ENCODE data around the gene CD58.
"Not testable (repeated sequence)": the region's sequence is repeated elsewhere in the genome, so short reads cannot be mapped to it uniquely, and the experiment has no call there.

The CD58 gene

DNA sequence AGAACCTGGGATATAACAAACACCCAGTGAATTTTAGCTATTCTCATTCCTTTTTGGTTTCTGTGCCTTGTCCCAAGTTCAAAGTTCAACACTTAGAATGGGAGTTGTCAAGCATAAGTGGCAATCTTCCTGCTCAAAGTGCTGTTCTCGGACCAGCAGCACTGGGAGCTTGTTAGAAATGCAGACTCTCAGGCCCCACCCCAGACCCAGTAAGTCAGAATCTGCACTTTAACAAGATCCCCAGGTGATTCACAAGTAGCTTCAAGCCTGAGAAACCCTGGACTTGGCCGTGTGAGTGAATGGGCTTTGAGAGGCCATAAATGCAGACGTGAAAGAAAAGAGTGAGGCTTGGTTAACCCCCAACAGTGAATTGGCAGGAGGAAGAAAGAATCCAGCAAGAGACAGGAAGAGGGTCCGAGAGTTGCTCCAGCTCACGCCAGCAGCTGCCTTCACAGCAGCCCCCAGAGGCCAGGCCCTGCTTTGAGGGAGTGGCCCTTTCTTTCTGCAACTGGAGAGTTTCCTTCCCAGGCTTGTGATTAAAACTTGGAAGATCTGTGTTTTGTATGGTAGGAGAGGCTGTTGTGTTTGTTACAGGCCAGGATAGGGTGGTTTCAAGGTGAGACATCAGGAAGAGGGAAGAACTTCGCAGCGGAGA lies 21.3 kb upstream of the CD58 start:
- not testable (repeated sequence) for DNase-seq (ENCODE audit: low read depth)

GRCh38 chr1:116591006-116591950 lies 20.5 kb upstream of the CD58 start:
- not testable (repeated sequence) for DNase-seq (ENCODE audit: low read depth)

DNA sequence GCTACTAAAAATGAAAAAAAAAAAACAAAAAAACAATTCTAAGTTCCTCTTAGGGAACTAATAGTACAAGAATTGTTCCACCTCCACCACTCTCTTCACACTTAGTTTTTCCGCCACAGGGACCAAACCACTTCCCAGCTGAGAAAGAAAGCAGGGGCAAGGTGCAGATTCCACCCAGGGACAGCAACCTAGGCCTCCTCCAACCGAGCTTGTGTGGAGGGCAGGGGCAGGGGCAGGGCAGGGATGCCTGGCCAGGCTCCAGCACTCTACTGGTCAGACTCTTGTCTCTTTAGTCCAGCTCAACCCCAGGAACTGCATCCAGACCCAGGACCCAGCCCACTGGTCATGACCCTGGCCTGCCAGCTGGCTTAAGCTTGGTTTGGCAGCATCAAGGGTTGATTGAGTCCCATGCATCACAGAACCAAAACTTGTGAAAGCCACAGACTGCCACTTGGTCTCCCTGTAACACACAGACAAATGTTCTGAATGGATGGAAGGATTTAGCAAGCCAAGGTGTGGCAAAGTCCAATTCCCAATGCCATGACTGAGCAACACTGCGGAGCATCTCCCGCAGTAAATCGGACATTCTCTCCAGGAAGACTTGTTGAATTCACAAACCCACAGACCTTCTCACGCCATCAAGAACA lies 19.7 kb upstream of the CD58 start:
- DNase-seq (ENCODE audit: low read depth): not testable (repeated sequence)

DNA sequence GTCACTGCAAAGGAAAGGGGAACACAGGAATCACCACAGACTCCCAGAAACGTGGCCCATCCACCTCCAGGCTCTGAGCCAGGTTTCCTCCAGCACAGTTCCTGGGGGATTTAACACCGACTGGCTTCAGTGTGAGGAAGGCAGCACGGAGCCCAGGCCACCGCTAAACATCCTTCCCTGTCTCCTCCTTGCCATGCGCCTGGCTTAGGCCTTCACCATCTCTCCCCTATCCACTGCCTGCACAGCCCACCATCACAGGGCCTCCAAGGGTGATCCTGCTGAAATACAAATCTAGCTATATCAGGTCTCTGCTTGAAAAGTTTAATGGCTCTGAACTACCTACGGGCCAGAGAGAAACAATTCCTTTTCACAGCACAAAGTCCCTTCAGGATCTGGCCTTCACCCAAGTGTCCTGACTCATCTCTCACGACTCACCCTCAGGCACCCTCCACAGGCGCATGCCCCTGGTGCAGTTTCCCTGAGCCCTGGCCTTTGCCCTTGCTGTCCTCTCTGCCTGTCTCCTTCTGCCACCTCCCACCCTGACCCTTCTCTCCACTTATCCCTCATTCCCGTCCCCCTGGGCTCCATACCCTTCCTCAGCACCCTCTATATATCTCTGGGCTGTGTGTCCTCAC lies 18.4 kb upstream of the CD58 start:
- not testable (repeated sequence) for DNase-seq (ENCODE audit: low read depth)

DNA sequence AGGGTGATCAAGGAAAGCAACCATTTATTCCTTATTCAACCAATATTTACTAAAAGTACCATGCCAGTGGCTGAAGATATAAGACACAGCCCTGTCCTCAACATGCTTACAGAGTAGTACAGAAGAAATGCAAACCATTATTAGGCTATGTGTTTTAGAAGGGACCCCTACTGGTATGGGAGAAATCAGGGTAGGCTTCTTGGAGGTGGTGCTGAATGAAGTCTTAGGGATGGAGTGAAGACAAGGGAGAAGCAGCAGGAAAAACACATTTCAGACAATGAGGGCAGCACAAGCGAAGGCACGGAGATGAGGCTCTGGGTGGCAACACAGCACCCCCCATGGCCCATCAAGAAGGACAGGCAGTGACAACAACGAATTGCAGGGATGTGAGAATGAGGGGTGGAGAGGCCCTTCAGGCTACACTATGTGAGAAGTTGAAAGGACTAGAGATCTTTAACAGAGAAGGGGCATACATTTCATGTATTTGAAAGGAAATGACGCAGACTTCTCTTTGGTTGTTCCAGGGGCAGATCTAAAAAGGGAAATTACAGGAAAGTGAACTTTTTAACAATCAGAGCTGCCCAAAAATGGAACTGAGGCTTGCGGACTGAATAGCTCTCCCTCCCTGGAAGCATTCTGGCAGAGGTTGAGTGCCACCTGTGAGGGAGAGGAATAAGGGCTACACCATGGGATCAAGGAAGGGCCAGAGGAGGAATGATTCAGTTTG lies 16.8 kb upstream of the CD58 start:
- DNase-seq (ENCODE audit: low read depth): no peak

GRCh38 chr1:116586741-116587143 lies 15.9 kb upstream of the CD58 start:
- no peak for DNase-seq (ENCODE audit: low read depth)

DNA sequence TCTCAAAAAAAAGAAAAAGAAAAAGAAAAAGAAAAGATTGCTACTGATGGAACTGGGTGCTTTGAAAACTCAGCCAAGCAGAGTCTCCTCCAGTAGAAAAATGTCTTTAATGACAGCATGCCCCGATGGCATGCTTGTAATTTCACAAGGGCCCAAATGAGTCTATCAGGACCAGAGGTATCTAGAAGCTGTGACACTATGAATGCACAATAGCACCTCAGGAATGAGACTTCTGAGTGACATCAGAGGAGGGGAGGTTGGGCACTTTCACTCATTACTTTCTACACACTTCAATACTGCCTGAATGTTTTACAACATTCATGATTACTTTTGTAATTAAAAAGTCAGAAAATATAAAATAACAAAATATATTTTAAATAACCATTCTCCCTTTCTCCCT lies 15.1 kb upstream of the CD58 start:
- no peak for DNase-seq (ENCODE audit: low read depth)

- DNase-seq (ENCODE audit: low read depth): no peak
These were observed 10.6 kb upstream of the CD58 start for GRCh38 chr1:116581323-116581885.

DNA sequence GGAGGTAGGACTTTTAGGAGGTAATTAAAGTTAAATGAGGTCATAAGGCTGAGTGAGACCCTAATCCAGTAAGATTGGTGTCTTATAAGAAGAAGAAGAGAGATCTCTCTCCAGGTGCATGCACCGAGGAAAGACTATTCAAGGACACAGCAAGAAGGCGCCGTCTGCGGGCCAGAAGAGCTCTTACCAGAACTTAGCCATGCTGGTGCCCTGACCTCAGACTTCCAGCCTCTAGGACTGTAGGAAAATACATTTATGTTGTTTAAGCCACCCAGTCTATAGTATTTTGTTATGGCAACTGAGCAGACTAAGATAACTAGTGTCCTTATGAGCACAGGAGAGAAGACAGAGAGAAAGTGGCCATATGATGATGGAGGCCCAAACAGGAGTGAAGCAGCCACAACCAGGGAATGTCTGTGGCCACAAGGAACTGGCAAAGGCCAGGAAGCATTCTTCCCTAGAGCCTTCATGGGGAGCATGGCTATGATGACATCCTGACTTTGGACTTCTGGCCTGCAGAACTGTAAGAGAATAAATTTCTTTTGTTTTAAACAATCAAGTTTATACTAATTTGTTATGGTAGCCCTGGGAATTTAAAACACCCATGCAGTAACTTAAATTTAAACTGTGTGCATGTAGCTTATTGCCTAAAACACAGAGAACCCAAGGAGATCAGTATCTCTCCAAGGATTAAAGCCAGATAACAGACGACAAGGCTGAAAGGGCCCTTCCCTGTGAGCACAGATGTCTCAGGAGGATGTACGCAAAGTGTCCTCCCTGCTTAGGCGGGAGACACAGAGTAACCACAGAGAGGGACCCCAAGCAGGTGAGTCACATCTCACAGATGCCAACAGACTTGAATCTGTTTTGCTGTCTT lies 9.9 kb upstream of the CD58 start:
- DNase-seq (ENCODE audit: low read depth): no peak

GRCh38 chr1:116579259-116579875 lies 8.5 kb upstream of the CD58 start:
- no peak for DNase-seq (ENCODE audit: low read depth)

- DNase-seq (ENCODE audit: low read depth): no peak
These were observed 7.8 kb upstream of the CD58 start for GRCh38 chr1:116578581-116578980.

DNA sequence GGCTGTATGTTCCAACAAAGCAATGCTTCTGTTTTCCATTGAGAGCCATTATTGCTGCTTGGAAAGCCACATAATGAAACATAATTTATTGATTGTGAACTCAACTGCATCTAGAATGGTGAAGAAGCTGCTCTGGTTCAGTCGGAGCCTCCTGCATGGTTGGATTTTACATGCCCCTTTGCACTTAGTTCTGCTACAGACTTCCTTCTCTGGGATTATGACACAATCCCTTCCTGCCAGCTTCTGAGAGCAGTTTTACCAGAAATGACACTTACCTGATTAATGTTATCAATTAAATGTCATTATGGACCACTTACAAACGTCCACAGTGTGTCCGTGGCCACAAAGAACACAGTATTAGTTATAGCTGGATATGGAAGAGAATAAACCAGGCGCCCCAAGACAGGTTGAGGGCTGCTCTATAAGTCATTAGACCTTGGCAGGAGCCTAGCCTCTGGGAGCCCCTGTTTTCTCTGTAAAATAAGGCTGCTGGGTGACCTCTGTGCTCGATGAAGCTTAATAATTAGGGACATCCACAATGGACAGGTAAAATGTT lies 7.0 kb upstream of the CD58 start:
- no peak for DNase-seq (ENCODE audit: low read depth)

GRCh38 chr1:116574581-116575291 lies 3.9 kb upstream of the CD58 start:
- peak; percentile 35 for DNase-seq (ENCODE audit: low read depth)

- DNase-seq (ENCODE audit: low read depth): no peak
These were observed 2.7 kb upstream of the CD58 start for GRCh38 chr1:116573431-116574095.

DNA sequence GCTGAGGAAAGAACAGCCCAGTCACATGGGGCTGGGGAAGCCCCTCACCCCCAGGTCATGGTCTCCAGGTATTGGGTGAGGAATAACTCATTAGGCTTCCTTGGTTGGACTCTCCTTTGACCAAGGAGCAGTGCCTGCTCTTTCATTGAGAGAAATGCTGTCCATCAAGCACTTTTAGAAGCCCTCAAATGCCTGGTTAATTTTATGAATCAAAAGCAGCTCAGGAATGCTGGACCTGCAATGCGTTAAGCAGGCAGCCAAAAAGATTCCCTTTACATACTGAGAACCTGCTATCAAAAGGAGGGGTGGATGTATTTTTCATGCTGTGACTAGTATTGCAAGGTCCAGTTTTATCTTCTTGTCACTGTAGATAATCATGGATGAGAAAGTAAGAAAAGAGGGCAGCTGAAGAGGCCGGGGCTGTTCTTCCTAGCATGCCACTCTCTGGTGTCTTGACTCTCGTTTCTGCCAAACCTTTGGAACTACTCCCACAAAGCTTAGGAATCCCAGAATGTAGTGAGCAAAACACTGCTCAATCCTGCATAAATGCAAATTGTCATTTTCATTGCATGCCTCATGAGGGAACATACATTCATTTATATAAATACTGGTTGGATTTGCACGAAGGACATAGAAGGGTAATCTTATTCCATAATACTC lies 2.1 kb upstream of the CD58 start:
- no peak for DNase-seq (ENCODE audit: low read depth)

- no peak for DNase-seq (ENCODE audit: low read depth)
These were observed 1.3 kb upstream of the CD58 start for GRCh38 chr1:116572099-116572498.

DNA sequence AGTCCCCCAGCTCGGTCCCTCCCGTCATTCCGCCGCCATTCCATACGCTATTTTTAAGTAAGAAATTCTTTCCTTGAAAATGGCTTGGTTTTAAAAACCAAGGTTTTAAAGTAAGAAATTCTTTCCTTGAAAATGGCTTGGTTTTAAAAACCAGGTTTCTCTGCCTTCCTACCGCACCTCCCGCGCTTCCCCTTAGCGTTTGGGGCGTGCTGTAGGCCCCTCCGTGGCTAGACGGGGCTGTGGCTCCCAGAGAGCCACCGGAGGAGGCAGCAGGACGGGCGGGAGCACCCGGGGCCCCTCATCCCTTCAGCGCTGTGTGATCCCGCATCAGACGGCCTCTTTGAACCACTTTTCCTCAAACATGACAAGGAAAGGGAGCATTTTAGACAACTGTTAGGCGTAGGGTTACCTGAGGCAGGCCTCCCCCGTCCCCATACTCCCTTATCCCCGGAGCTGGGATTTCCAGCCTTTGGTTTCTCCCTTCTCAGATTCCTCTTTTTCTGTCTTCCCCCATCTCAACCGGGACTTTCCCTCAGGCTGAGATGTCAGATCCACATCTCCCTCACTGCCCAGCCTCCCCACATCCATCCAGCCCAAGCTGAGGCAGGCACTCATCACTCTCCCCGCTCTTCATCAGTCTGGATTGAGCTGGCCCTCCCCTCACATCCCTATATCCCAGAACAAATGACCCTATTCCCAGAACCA lies 541 bp upstream of the CD58 start:
- DNase-seq (ENCODE audit: low read depth): no peak
